HEK293 (cell line): Measurements from ENCODE around the gene CCNY.

Source experiments
- CTCF ChIA-PET: fragments of 350-600 bp; formaldehyde crosslinking; extraction: SDS; loops from one replicate; lab custom pipeline; 2021; ENCODE audit warnings: antibody characterized with exemption; lab: Yijun Ruan, JAX
- POLR2A ChIA-PET: fragments of 300-600 bp; formaldehyde crosslinking; extraction: SDS; loops from one replicate; lab custom pipeline; 2020; ENCODE audit warnings: antibody characterized with exemption, inconsistent platforms; lab: Yijun Ruan, JAX
- H3K27ac ChIP-seq: fragments of 200-500 bp; sonication (Bioruptor generic); 2 replicates; pipeline ENCODE4 v1.5.1; 2014; ENCODE audit warnings: low read depth, low read length, control low read depth, inconsistent platforms; ENCODE audit errors: extremely low read depth
- H3K36me3 ChIP-seq, 2 experiments: fragments of 200-500 bp in 1 of 2; sonication (Bioruptor generic) in 1 of 2; 1 replicate in 1 of 2; 2 replicates in 1 of 2; pipeline ENCODE4 v1.5.1; 2014 to 2017; ENCODE audit warnings: inconsistent platforms in 2 of 2, low read length in 2 of 2; ENCODE audit not compliant: control insufficient read depth in 2 of 2, insufficient read depth in 1 of 2
- H3K4me1 ChIP-seq: fragments of 200-500 bp; sonication (Bioruptor generic); 2 replicates; pipeline ENCODE4 v1.5.1; 2014; ENCODE audit warnings: mild to moderate bottlenecking, low read length, inconsistent platforms; ENCODE audit not compliant: control insufficient read depth, insufficient read depth
- H3K4me3 ChIP-seq: 2 replicates; pipeline ENCODE4 v1.5.1; 2011; ENCODE audit warnings: low read depth, mild to moderate bottlenecking, control low read depth, low read length, moderate library complexity
- H3K9me3 ChIP-seq: fragments of 200-500 bp; sonication (Bioruptor generic); 2 replicates; pipeline ENCODE4 v1.5.1; 2014; ENCODE audit warnings: low read depth, low read length, inconsistent platforms; ENCODE audit not compliant: control insufficient read depth, insufficient read depth
- EGR2 ChIP-seq: fragments of 450-650 bp; formaldehyde crosslinking; IDR thresholded peaks from 2 replicates; pipeline ENCODE4 v1.5.1; 2016; ENCODE audit warnings: low read depth, missing biosample characterization, missing genetic modification characterization
- PRDM10 ChIP-seq: fragments of 450-650 bp; formaldehyde crosslinking; IDR thresholded peaks from 2 replicates; pipeline ENCODE4 v1.5.1; 2016; ENCODE audit warnings: missing biosample characterization, missing genetic modification characterization
- SCRT1 ChIP-seq: fragments of 450-650 bp; formaldehyde crosslinking; IDR thresholded peaks from 2 replicates; pipeline ENCODE4 v1.5.1; 2016; ENCODE audit warnings: missing biosample characterization, missing genetic modification characterization, borderline replicate concordance
- SCRT2 ChIP-seq: fragments of 450-650 bp; formaldehyde crosslinking; IDR thresholded peaks from 2 replicates; pipeline ENCODE4 v1.5.1; 2016; ENCODE audit warnings: missing biosample characterization, missing genetic modification characterization
- ZBTB48 ChIP-seq: fragments of 450-650 bp; formaldehyde crosslinking; IDR thresholded peaks from 2 replicates; pipeline ENCODE4 v1.5.1; 2016; ENCODE audit warnings: missing biosample characterization, missing genetic modification characterization
- ZBTB7A ChIP-seq: fragments of 450-650 bp; formaldehyde crosslinking; IDR thresholded peaks from 2 replicates; pipeline ENCODE4 v1.5.1; 2016; ENCODE audit warnings: low read depth, missing biosample characterization, missing genetic modification characterization
- ZFHX2 ChIP-seq: fragments of 450-650 bp; formaldehyde crosslinking; conservative IDR thresholded peaks from 2 replicates; pipeline ENCODE4 v1.5.1; 2016; ENCODE audit warnings: missing biosample characterization, missing genetic modification characterization
- ZFP3 ChIP-seq: fragments of 450-650 bp; formaldehyde crosslinking; IDR thresholded peaks from 2 replicates; pipeline ENCODE4 v1.5.1; 2016; ENCODE audit warnings: low read depth, missing biosample characterization, missing genetic modification characterization
- ZNF121 ChIP-seq: fragments of 450-650 bp; formaldehyde crosslinking; IDR thresholded peaks from 2 replicates; pipeline ENCODE4 v1.5.1; 2016; ENCODE audit warnings: missing biosample characterization, missing genetic modification characterization
- ZNF16 ChIP-seq: fragments of 450-650 bp; formaldehyde crosslinking; IDR thresholded peaks from 2 replicates; pipeline ENCODE4 v1.5.1; 2016; ENCODE audit warnings: low read depth, missing biosample characterization, missing genetic modification characterization
- ZNF24 ChIP-seq: fragments of 450-650 bp; formaldehyde crosslinking; IDR thresholded peaks from 2 replicates; pipeline ENCODE4 v1.5.1; 2016; ENCODE audit warnings: missing biosample characterization, missing genetic modification characterization
- ZNF274 ChIP-seq, 2 experiments: fragments of 200-500 bp in 1 of 2; fragments of 450-650 bp in 1 of 2; sonication (Bioruptor generic) in 1 of 2; formaldehyde crosslinking in 1 of 2; IDR thresholded peaks; 2 replicates each; pipeline versions ENCODE4 v1.5.1 to v1.6.1; 2014 to 2016; ENCODE audit warnings: borderline replicate concordance in 1 of 2, inconsistent platforms in 1 of 2, low read length in 1 of 2, missing biosample characterization in 1 of 2, missing genetic modification characterization in 1 of 2
- ZNF324 ChIP-seq: fragments of 450-650 bp; formaldehyde crosslinking; IDR thresholded peaks from 2 replicates; pipeline ENCODE4 v1.5.1; 2016; ENCODE audit warnings: missing biosample characterization, missing genetic modification characterization
- ZNF37A ChIP-seq: fragments of 450-650 bp; IDR thresholded peaks from 2 replicates; pipeline ENCODE4 v1.5.1; 2018; ENCODE audit warnings: missing biosample characterization, missing genetic modification characterization
- ZNF529 ChIP-seq: fragments of 450-650 bp; formaldehyde crosslinking; IDR thresholded peaks from 2 replicates; pipeline ENCODE4 v1.5.1; 2017; ENCODE audit warnings: missing genetic modification characterization, missing biosample characterization; ENCODE audit not compliant: insufficient replicate concordance
- ZNF600 ChIP-seq: fragments of 450-650 bp; formaldehyde crosslinking; IDR thresholded peaks from 2 replicates; pipeline ENCODE4 v1.5.1; 2016; ENCODE audit warnings: missing biosample characterization, missing genetic modification characterization
- ZNF626 ChIP-seq: fragments of 450-650 bp; sonication (Bioruptor Pico); formaldehyde crosslinking; IDR thresholded peaks from 2 replicates; pipeline ENCODE4 v1.5.1; 2018; ENCODE audit warnings: missing biosample characterization, missing genetic modification characterization, inconsistent platforms
- ZNF629 ChIP-seq: fragments of 450-650 bp; formaldehyde crosslinking; IDR thresholded peaks from 2 replicates; pipeline ENCODE4 v1.5.1; 2017; ENCODE audit warnings: missing biosample characterization, missing genetic modification characterization
- ZNF747 ChIP-seq: fragments of 450-650 bp; formaldehyde crosslinking; IDR thresholded peaks from 2 replicates; pipeline ENCODE4 v1.5.1; 2016; ENCODE audit warnings: missing biosample characterization, missing genetic modification characterization
- ZNF777 ChIP-seq: fragments of 450-650 bp; formaldehyde crosslinking; IDR thresholded peaks from 2 replicates; pipeline ENCODE4 v1.5.1; 2017; ENCODE audit warnings: missing biosample characterization, missing genetic modification characterization, borderline replicate concordance
- ZNF837 ChIP-seq: fragments of 450-650 bp; formaldehyde crosslinking; IDR thresholded peaks from 2 replicates; pipeline ENCODE4 v1.5.1; 2016; ENCODE audit warnings: missing biosample characterization, missing genetic modification characterization

CCNY gene

GRCh38 chr10:35328404-35329037, 7.8 kb upstream of the CCNY start (continued):
- TF ChIP-seq PRDM10 (tag by site-specific recombination) (peak; percentile 53; the same call in 1 of the 2 replicates), ZNF747 (no peak), ZNF324 (tag by site-specific recombination) (no peak), ZNF121 (no peak), ZNF37A (tag by site-specific recombination) (no peak), ZFHX2 (no peak), ZNF24 (tag by site-specific recombination) (no peak), SCRT2 (tag by site-specific recombination) (no peak), ZNF626 (no peak), SCRT1 (tag by site-specific recombination) (no peak), ZNF837 (tag by site-specific recombination) (no peak), ZBTB7A (no peak), ZNF629 (tag by site-specific recombination) (peak; percentile 51; the same call in 1 of the 2 replicates), ZNF600 (tag by site-specific recombination) (peak; percentile 76), ZNF274 (IDR thresholded peaks at IDR 0.05; ENCODE audit: low read length) (no peak), ZNF274 (tag by site-specific recombination; IDR thresholded peaks at IDR 0.05; ENCODE audit: borderline replicate concordance) (no peak), EGR2 (tag by site-specific recombination) (no peak), ZFP3 (tag by site-specific recombination) (no peak), ZNF777 (no peak), ZBTB48 (no peak), ZNF16 (tag by site-specific recombination) (no peak), ZNF529 (tag by site-specific recombination) (no peak)

DNA sequence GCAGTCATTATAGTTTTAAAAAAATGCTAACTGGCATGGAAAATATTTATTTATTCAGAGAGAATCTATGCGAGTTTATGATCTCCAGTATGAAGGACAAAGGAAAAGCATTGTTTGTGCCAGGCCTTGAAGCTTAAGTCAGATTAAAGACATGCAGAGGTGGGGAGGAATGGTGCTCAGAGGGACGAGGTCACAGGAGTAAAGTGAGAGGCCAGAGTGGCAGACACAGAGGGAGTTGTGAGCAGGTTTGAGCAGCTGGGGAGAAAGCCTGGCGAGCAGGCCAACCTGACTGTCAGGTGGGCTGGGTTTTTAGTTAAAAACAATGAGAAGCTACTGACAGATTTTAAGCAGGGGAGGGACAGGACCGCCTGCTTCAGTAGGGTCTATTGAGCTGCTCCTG, 6.8 kb upstream of the CCNY start:
- Histone ChIP-seq H3K4me1 (peaks cover 8% of the 10 kb centered on the region; the same call in 1 of the 2 replicates), H3K4me3 (no peak overlapping the region), H3K9me3 (no peaks in the 10 kb centered on the region), H3K27ac (no peak overlapping the region), H3K36me3 (peaks cover 0 to 12% of the 10 kb centered on the region in 2 experiments; a peak in 2 of 3 replicates)
- ChIA-PET POLR2A (no interaction called here), CTCF (interaction anchor here (1.1 kb wide), 1 partner anchor 210 kb away, joined by 3 read pairs; no protein-coding TSS in a partner anchor)
- TF ChIP-seq ZNF600 (tag by site-specific recombination) (0 out of 2 replicates have a peak, but pooled peaks have one; percentile 19), ZNF274 (IDR thresholded peaks at IDR 0.05; ENCODE audit: low read length) (no peak), ZNF274 (tag by site-specific recombination; IDR thresholded peaks at IDR 0.05; ENCODE audit: borderline replicate concordance) (no peak)
